HG02623 (cell line): ENCODE data around the gene PCOLCE2.
"Not testable (repeated sequence)": the region's sequence is repeated elsewhere in the genome, so short reads cannot be mapped to it uniquely, and the experiment has no call there.

Experiments used
- ATAC-seq: cut with Tn5 transposase; IDR thresholded peaks from one replicate; pipeline ENCODE4 v1.9.1; 2021; ENCODE audit warnings: moderate library complexity; ENCODE audit not compliant: unreplicated experiment

PCOLCE2 gene

GRCh38 chr3:142902356-142902755, 13.5 kb upstream of the PCOLCE2 start:
- no peak for ATAC-seq

GRCh38 chr3:142898346-142899213, 9.7 kb upstream of the PCOLCE2 start:
- no peak for ATAC-seq

- ATAC-seq = no peak
Measured at GRCh38 chr3:142897807-142898206, 8.9 kb upstream of the PCOLCE2 start.

- no peak for ATAC-seq
Measured at GRCh38 chr3:142896996-142897395, 8.1 kb upstream of the PCOLCE2 start.

GRCh38 chr3:142896201-142896755, 7.4 kb upstream of the PCOLCE2 start:
- ATAC-seq = no peak

GRCh38 chr3:142894493-142894892, 5.6 kb upstream of the PCOLCE2 start:
- no peak for ATAC-seq

- ATAC-seq = no peak
Measured at GRCh38 chr3:142892714-142893113, 3.8 kb upstream of the PCOLCE2 start.

- ATAC-seq = no peak
Measured at GRCh38 chr3:142890592-142890991, 1.7 kb upstream of the PCOLCE2 start.

GRCh38 chr3:142889212-142890014, 530 bp upstream of the PCOLCE2 start:
- no peak for ATAC-seq

- no peak for ATAC-seq
Measured at GRCh38 chr3:142888099-142888480, 793 bp downstream of the PCOLCE2 start.

- ATAC-seq = no peak
Measured at GRCh38 chr3:142886940-142887339, 1.9 kb downstream of the PCOLCE2 start.

- no peak for ATAC-seq
Measured at GRCh38 chr3:142886021-142886420, 2.9 kb downstream of the PCOLCE2 start.

- no peak for ATAC-seq
Measured at GRCh38 chr3:142884531-142884930, 4.4 kb downstream of the PCOLCE2 start.

- not testable (repeated sequence) for ATAC-seq
Measured at GRCh38 chr3:142883534-142883933, 5.3 kb downstream of the PCOLCE2 start.

- no peak for ATAC-seq
Measured at GRCh38 chr3:142881445-142882224, 7.2 kb downstream of the PCOLCE2 start.

- ATAC-seq = no peak
Measured at GRCh38 chr3:142878649-142879300, 10.1 kb downstream of the PCOLCE2 start.

GRCh38 chr3:142876417-142876816, 12.5 kb downstream of the PCOLCE2 start:
- no peak for ATAC-seq

GRCh38 chr3:142875583-142876207, 13.2 kb downstream of the PCOLCE2 start:
- no peak for ATAC-seq

GRCh38 chr3:142875099-142875498, 13.8 kb downstream of the PCOLCE2 start:
- no peak for ATAC-seq

- not testable (repeated sequence) for ATAC-seq
Measured at GRCh38 chr3:142868382-142868781, 20.5 kb downstream of the PCOLCE2 start.
